GM03348 (cell line): ENCODE results near the gene RNF223.
"Not testable (repeated sequence)": the region's sequence is repeated elsewhere in the genome, so short reads cannot be mapped to it uniquely, and the experiment has no call there.

ENCODE experiments used
- DNase-seq: peaks from one replicate; pipeline ENCODE4 v3.0.0; 2012; ENCODE audit warnings: low spot score

The RNF223 gene

DNA sequence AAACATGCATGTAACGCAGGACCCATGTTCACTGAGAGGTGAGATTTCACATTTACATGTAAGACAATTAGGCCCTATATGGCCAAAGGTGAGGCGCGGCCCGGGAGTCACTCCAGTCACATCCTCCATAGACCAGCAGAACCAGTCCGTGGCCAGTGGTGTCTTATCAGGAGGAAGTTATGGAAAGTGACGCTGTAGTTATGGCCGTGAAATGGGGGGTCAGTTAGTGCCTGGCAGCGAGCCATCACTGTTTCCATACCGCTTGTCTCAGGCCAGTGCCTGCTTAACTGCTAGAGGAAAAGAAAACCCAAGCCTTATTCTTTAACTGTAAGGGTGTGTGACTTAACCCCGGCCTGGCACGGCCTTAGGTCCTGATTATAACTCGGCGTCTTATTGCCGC, 35.6 kb upstream of the RNF223 start:
- no peak for DNase-seq

DNA sequence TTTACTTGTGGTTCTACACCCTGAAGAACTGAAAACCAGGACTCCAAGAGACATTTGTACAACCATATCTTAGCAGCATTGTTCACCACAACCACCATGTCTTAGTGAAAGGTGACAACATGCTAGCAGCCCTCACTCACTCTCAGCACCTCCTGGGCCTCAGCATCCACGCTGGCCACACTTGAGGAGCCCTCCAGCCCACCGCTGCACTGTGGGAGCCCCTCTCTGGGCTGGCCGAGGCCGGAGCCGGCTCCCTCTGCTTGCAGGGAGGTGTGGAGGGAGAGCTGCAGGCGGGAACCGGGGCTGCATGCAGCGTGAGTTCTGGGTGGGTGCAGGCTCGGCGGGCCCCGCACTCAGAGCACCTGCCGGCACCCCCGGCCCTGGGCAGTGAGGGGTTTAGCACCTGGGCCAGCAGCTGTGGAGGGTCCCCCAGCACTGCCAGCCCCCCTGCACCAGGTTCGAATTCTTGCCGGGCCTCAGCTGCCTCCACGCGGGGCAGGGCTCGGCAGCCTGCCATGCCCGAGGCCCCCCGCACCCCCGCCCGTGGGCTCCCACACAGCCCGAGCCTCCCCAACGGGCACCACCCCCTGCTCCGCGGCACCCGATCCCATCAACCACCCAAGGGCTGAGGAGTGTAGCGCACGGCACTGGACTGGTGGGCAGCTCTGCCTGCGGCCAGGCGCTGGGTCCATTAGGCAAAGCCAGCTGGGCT, 32.6 kb upstream of the RNF223 start:
- DNase-seq = no peak

DNA sequence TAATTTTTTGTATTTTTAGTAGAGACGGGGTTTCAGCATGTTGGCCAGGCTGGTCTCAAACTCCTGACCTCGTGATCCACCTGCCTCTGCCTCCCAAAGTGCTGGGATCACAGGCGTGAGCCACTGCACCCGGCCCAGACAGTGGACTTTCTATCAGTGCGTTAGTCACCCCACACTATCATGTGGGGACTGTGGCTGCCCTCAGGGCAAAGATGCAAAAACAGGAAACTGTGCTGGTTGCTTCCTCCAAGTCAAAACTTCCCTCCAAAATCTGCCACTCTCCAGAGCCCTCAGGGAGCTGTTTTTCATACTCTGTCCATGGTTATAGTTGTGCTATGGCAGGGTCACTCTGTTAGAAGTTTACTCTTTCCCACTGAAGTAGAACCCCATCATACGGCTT, 30.0 kb upstream of the RNF223 start:
- not testable (repeated sequence) for DNase-seq

DNA sequence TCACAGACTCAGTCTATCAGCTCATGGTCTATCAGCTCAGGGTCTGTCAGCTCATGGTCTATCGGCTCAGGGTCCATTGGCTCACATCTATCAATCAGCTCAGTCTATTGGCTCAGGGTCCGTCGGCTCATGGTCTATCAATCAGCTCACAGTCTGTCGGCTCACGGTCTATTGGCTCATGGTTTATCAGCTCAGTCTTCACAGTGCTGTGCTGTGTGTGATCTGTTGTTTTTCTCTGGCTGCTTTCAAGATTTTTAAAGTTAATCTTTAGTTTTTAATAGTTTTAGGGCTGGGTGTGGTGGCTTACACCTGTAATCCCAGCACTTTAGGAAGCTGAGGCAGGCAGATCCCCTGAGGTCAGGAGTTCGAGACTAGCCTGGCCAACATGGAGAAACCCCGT, 27.4 kb upstream of the RNF223 start:
- DNase-seq = no peak

DNA sequence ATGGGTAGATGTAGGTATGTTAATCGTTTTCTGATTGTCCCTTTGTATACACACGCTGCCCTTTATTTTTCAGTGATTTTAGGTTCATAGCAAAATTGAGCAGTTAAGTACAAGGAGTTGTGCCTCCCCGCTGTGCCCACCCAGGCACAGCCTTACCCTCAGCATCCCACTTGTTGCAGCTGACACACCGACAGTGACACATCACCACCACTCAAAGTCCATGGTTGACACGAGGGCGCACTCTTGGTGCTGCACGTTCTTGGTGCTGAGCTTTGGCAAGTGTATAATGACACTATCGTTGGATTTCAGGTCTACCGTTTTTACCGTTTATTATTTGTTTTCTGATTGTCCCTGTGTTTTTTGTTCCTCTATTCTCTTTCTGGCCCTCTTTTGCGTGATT, 26.2 kb upstream of the RNF223 start:
- no peak for DNase-seq

DNA sequence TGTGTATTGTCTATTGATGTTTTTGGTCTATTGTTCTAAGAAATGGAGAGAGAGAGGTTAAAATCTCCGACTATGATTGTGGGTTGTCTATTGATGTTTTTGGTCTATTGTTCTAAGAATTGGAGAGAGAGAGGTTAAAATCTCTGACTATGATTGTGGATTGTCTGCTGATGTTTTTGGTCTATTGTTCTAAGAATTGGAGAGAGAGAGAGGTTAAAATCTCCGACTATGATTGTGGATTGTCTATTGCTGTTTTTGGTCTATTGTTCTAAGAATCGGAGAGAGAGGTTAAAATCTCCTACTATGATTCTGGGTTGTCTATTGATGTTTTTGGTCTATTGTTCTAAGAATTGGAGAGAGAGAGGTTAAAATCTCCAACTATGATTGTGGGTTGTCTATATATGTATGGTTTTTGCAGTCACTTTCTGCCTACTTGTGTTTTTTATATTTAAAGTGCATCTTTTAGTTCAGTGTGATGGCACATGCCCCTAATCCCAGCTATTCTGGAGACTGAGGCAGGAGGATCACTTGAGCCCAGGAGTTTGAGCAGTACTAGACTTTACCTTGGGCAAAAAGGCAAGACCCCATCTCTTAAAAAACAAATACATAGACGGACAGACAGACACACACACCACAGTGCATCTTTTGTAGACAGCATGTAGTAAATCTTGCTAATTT, 25.5 kb upstream of the RNF223 start:
- no peak for DNase-seq

DNA sequence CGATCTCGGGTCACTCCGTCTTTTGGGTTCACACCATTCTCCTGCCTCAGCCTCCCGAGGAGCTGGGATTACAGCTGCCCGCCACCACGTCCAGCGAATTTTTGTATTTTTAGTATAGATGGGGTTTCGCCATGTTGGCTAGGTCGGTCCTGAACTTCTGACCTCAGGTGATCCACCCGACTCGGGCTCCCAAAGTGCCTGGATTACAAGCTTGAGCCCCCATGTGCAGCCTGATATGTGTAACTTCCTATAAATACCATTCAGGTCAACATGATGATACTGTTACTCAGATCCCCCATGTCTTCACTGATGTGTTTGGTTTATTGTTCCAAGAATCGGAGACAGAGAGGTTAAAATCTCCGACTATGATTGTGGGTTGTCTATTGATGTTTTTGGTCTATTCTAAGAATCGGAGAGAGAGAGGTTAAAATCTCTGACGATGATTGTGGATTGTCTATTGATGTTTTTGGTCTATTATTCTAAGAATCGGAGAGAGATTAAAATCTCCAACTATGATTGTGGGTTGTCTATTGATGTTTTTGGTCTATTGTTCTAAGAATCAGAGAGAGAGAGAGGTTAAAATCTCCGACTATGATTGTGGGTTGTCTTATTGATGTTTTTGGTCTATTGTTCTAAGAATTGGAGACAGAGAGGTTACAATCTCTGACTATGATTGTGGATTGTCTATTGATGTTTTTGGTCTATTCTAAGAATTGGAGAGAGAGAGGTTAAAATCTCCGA, 24.7 kb upstream of the RNF223 start:
- no peak for DNase-seq

DNA sequence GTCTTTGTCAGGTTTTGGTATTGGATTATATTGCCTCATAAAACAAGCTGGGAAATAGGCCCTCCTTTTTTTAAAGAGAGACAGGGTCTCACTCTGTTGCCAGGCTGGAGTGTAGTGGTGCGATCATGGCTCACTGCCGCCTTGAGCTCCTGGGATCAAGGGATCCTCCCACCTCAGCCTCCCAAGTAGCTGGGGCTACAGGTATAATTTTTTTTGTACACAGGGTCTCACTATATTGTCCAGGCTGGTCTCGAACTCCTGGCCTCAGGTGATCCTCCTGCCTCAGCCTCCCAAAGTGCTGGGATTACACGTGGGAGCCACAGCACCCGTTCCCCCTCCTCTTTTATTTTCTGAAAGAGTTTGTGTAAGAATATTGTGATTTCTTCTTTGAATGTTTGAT, 22.0 kb upstream of the RNF223 start:
- not testable (repeated sequence) for DNase-seq

DNA sequence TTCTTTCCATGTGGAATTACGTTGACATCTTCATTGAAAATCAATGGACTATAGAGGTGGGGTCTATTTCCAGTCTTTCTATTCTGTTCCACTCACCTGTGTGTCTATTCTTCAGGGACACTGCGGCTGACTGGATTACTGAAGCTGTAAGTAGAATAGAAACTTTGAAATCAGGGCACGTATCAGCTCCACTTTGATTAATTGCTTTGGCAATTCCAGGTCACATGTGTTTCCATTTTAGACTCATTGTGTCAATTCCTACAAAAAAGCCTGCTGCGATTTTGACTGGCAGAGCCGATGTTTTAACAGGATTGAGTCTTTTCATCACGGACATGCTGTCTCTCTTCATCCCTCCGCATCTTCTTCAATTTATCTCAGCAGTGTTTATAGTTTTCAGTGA, 20.9 kb upstream of the RNF223 start:
- no peak for DNase-seq

DNA sequence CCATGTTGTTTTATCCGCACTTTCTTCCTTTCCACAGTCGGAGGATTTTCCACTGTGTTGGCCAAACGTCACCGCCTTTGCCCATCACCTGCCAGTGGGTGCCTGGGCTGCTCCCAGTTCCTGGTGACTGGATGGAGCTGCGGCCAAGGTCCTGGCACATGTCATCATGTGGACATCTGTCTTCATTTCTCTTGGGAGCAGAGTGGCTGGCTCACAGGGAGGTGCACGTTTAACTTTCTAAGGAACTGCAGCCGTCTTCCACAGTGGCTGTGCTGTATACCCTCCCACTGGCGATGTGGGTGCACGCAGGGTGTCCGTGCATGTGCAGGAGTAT, 19.5 kb upstream of the RNF223 start:
- DNase-seq = no peak

DNA sequence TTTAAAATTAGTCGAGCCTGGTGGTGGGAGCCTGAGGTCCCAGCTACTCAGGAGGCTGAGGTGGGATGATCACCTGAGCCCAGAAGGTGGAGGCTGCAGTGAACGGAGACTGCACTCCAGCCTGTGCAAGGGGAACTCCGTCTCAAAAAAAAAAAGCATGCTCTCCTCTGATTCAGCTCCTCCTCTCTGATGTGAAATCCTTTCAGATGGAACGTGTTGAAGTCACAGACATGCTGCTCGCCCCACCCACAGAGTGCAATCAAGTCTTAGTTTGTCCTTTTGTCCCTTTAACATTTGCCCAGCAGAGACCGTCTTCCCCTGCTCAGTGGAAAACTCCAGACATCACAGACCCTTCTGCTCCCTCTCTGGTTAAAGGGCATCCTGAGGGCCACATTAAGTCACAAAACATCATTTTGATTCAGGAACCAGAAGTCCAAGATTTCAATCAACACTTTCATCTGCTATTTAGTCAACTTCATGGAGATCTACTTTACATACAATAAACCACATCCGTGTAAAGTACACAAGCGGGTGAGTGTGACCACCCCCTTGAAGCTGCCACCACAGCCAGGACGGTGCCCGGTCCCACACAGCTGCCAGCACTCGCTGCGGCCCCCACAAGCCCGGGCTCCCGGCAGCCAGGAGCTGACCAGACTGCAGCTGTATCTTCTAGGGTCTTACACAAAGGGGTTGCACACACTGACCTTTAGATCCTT, 18.9 kb upstream of the RNF223 start:
- no peak for DNase-seq

DNA sequence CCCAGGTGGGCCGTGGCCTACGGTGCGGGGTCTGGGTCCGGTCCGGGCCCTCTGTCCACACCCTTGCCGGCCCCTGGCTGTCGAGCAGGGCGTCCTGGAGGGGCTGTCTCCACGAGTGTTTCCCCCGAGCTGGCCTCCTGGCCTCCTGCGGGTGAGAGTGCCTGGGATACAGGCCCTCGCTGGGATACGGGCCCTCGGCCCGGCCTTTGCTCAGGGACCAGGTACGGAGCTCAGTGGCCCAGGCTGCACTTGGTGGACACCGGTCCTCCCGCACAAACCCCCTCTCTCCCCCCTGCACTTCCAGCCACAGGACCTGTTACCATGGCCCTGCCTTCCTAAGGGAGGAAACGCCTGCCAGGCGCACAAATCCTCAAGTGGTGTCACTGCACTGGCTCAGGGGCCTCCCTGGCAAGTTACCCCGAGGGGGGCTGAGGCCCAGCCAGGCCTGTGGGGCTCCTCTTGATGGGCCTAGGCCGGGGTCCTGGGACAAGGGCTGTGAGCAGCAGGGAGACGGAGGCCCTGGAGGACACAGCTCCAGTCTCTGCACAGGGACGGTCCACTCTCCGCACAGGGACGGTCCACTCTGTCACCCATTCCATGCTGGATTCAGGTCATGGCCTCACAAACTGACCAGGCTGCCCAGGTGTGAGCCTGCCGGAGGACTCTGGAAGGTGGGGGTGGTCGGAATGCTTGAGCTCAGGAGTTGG, 18.2 kb upstream of the RNF223 start:
- no peak for DNase-seq

DNA sequence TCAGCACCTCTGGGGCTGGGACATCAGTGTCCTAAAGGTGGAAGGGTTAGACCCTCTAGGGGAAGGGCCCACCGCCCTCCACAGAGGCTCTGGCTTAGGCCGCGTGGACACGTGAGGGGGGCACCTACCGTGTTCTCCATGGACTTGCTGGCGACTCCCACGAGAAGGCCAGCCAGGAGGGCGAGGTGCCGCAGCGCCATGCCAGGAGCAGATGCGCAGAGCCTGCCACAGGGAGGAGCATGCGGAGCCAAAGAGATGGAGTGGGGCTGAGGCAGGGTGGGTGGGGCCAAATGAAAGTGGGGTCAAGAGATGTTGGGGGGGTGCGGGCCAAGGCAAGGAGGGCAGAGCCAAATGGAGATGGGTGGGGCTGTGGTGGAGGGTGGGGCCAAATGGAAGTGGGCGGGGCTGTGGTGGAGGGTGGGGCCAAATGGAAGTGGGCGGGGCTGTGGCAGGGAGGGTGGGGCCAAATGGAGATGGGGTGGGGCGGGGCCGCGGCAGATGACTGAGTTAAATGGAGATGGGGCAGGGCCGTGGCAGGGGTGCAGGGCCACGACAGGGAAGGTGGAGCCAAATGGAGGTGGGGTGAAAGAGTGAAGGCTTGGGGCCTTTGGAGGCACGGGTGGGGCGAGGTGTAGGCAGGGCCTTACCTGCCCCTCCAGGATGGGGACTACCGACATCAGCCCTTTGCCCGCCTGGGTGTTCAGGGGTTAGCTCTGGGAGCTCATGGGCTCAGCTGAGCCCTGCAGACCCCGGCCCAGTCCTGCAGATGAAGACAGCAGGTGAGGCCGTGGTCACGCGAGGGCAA, 17.4 kb upstream of the RNF223 start:
- no peak for DNase-seq

DNA sequence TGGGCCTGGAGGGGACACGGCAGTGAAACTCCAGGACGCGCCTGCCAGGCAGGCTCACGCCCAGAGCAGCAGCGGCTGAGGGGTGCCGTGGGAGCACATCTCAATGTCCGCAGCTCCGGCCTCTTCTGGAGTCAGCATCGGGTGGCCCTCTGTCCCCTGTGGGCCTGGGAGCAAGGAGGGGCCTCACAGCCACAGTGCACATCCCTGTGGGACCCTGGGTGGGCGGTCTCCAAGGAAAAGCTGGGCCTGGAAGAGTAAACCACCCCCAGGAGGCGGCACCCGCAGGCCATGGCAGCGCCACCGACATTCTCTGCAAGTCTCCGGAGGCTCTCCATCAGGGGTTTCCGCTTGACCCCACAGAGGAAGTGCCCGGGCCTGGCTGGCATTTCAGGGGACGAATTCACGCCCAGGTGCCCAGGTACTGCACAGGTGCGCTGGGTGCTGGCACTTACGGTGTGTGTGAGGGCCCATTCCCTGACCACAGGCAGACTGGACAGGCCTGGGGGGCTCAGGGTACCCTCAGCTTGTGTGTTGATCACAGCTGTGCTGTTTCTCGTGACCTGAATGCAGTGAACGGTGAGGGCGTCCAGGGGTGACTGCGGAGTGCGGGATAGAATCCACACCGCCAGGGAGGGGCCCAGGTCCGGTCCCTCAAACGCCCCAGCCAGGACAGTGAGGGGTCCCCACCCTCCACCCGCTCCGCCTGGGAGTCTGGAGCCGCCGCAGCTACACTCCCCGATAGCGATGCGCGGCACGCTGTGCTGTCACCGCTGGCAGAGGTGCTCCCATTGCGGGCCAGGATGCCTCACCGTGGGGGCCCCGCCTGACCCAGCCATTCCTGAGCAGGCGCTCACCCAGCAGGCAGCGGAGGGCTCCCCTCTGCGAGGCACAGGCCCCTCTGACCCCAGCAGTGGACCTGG, 16.6 kb upstream of the RNF223 start:
- no peak for DNase-seq

DNA sequence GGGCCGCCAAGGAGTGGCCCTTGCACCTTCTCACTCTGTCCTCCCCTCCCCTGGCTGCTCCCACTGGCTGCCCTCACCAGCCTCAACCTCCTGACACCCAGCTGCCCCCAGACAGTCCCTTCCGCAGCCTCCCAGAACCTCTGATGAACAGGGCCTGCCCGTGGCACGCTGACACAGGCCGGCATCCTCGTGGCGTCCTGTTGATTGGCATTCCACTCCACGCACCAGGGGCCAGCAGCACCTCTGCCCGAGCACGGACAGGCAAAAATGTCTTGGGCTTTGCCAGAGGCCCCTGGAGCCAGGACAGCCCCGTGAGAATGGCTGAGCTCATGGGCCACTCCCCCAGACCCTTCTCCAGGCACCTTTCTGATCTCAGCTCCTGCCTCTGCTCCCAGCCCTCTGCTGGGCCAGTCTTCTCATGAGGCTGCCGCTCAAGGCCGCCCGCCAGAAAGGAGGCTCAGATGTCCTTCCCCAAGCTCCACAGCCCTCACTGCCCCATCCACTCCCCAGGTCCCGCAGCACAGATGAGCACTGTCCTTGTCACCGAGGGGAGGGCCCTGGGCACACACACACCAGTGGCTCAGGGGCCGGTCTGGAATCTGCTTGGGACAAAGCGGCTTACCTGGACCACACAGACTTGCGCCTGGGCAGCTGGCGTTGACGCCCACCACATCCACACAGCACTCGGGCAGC, 15.8 kb upstream of the RNF223 start:
- no peak for DNase-seq

DNA sequence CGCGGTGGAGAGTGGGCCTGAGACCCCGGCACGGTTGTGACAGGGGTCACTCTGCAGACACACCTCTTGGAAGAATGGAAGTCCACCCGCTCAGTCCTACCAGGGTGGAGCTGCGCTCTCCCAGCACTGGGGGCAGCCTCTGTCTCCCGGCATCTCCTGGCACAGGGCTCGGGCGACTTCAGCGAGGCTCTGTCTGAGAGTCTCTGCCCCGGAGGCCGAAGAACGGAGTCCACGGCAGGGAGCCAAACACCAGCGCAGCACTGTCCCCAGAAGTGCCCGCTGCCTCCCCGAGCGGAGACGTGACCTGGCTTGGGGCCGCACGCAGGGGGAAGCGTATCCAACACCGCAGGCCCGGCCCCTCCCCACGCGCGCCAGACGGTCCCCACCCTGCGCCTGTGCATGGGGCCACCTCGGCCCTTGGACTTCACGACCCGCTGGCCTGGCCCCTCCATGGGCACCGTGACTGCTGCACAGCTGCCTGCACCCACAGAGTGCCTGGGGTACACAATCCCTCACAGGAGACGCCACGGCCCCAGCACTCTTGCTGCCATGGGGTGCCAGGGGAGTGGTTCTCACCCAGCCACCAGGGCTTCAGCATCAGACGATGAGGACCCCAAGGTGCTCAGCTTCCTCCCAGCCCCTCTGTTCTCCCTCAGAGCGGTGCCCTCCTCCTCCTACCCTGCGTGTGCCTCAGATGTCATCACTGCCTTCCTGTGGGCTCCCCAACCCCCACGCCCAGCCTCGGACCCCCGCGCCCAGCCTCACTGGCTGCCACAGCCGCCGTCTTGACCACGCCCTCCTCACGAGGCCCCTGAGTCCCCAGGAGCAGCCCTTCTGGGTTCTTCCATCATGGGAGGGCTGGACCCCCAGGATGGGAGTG, 14.9 kb upstream of the RNF223 start:
- DNase-seq = no peak

DNA sequence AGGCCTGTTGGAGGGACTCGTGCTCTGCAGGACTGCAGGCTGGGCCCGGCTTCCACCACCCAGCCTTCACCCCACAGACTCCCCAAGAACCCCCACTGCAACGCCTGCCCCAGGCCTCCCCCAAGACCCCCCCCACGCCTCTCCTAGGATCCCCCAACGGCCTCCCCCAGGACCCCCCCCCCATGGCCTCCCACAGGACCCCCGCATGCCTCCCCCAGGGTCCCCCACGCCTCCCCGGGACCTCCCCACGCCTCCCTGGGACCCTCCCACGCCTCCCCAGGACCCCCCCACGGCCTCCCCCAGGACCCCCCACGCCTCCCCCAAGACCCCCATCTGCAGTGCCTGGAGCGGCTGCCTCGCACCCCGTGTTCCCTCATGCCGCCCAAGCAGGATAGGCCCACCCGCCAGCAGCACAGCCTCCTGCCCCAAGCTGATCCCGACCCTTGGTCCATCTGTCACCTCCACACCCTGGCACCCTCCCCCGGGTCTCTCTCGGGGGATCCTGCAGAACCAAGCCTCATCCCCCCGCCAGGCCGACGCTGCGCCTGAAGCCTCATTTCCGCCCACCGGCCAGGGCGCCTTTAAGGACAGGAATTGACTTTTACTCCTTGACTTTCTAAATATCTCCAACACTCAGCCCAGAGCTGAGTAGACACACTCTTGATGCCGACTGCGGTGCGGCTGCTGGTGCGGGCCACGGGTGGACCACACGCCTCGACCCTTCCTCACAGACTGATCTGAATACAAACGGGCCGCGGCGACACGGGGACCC, 14.1 kb upstream of the RNF223 start:
- no peak for DNase-seq
